K562 (cell line): Measurements from ENCODE around the gene MYOZ1. TPM values are rescaled to one million over a fixed set of nuclear protein-coding genes. Genes with fewer than 3 reads are reported as not detected.

Experiments
- ATAC-seq: fragments of 200-7000 bp; cut with Tn5 transposase; 3 replicates; pipeline ENCODE4 v1.9.1; 2020; ENCODE audit warnings: moderate library complexity
- BruUV-seq: library from RNA; stranded (reverse); fragments of 400-500 nt; replicated peaks from 2 replicates; lab custom pipeline; 2021; lab: Mats Ljungman, UMichigan
- CTCF ChIA-PET: fragments of 300-600 bp; formaldehyde crosslinking; extraction: SDS; loops from one replicate; lab custom pipeline; 2021; ENCODE audit warnings: low intra/inter-chr PET ratio; lab: Yijun Ruan, JAX
- POLR2A ChIA-PET: fragments of 300-600, 350-650 bp; sonication (Branson Sonifier 250); formaldehyde crosslinking; extraction: SDS; loops from one replicate; lab custom pipeline; 2021; ENCODE audit warnings: antibody characterized with exemption, inconsistent platforms; lab: Yijun Ruan, JAX
- DNase-seq, 4 experiments: peaks; one replicate each; pipeline versions ENCODE4 v3.0.0 to v3.0.0-alpha.2; 2011 to 2018; ENCODE audit warnings: low spot score in 3 of 4, mixed read lengths in 3 of 4; ENCODE audit errors: extremely low read depth in 1 of 4
- FAIRE-seq: peaks from 2 replicates; lab custom pipeline; 2011; peaks lifted over from hg19 to GRCh38; lab: Jason Lieb, UNC
- H2AFZ ChIP-seq: 2 replicates; pipeline ENCODE4 v1.6.0; 2011; ENCODE audit warnings: low read depth, low read length, control low read depth, inconsistent platforms
- H3K27ac ChIP-seq: fragments of 200-600 bp; 3 replicates; pipeline ENCODE4 v1.8.0; 2011; ENCODE audit warnings: low read depth, mild to moderate bottlenecking, control low read depth, inconsistent platforms, low read length, moderate library complexity, mixed read lengths; ENCODE audit errors: extremely low read depth
- H3K27me3 ChIP-seq, 2 experiments: fragments of 300-600 bp in 1 of 2; 2 replicates in 1 of 2; 3 replicates in 1 of 2; pipeline versions ENCODE4 v1.6.0 to v1.8.0; 2011; ENCODE audit warnings: inconsistent platforms in 2 of 2, low read length in 2 of 2, mild to moderate bottlenecking in 1 of 2, mixed read lengths in 1 of 2, moderate library complexity in 1 of 2; ENCODE audit not compliant: control insufficient read depth in 2 of 2, insufficient read depth in 2 of 2
- H3K36me3 ChIP-seq: fragments of 300-600 bp; 3 replicates; pipeline ENCODE4 v1.8.0; 2011; ENCODE audit warnings: mild to moderate bottlenecking, low read length, inconsistent platforms; ENCODE audit not compliant: control insufficient read depth, insufficient read depth
- H3K4me1 ChIP-seq, 2 experiments: fragments of 200-600 bp in 1 of 2; replicated peaks in 1 of 2; 2 replicates in 1 of 2; 3 replicates in 1 of 2; pipeline versions ENCODE4 v1.5.1 to v1.8.0; 2011; ENCODE audit warnings: inconsistent platforms in 2 of 2, low read length in 2 of 2, mild to moderate bottlenecking in 1 of 2, mixed read lengths in 1 of 2, moderate library complexity in 1 of 2; ENCODE audit not compliant: control insufficient read depth in 2 of 2, insufficient read depth in 2 of 2
- H3K4me2 ChIP-seq: 2 replicates; pipeline ENCODE4 v1.6.1; 2011; ENCODE audit warnings: low read length, control low read depth, inconsistent platforms, mixed read lengths; ENCODE audit not compliant: insufficient read depth
- H3K4me3 ChIP-seq: fragments of 200-600 bp; sonication (generic), shearing (Covaris generic); 2 replicates; pipeline ENCODE4 v1.5.1; 2016; ENCODE audit warnings: control low read depth, inconsistent platforms
- H3K79me2 ChIP-seq: fragments of 200-600 bp; 3 replicates; pipeline ENCODE4 v1.8.0; 2011; ENCODE audit warnings: low read length, inconsistent platforms; ENCODE audit not compliant: control insufficient read depth, insufficient read depth
- H3K9ac ChIP-seq, 2 experiments: 2 replicates each; pipeline versions ENCODE4 v1.6.0 to v1.6.1; 2011; ENCODE audit warnings: low read depth in 2 of 2, low read length in 2 of 2, control low read depth in 1 of 2, inconsistent platforms in 1 of 2, mild to moderate bottlenecking in 1 of 2, mixed read lengths in 1 of 2; ENCODE audit not compliant: insufficient read depth in 1 of 2
- H3K9me1 ChIP-seq: one replicate; pipeline ENCODE4 v1.6.0; 2011; ENCODE audit warnings: inconsistent platforms, mild to moderate bottlenecking, low read length, moderate library complexity; ENCODE audit not compliant: control insufficient read depth, insufficient read depth
- H3K9me3 ChIP-seq: replicated peaks from 2 replicates; pipeline ENCODE4 v1.5.1; 2011; ENCODE audit warnings: low read depth, low read length, inconsistent platforms; ENCODE audit not compliant: control insufficient read depth, insufficient read depth
- H4K20me1 ChIP-seq: replicated peaks from 2 replicates; pipeline ENCODE4 v1.6.1; 2011; ENCODE audit warnings: low read length, inconsistent platforms, mixed read lengths; ENCODE audit not compliant: control insufficient read depth, insufficient read depth
- ATF6 ChIP-seq: sonication (generic); formaldehyde crosslinking; IDR thresholded peaks from 2 replicates; pipeline ENCODE4 v1.4.0; 2020; ENCODE audit warnings: mild to moderate bottlenecking, missing genetic modification reagents
- CHCHD3 ChIP-seq: fragments of 250-450 bp; sonication (Bioruptor Pico); IDR thresholded peaks from 2 replicates; pipeline ENCODE4 v2.1.2; 2022; ENCODE audit warnings: mild to moderate bottlenecking
- ETV6 ChIP-seq, 3 experiments: fragments of 150-350 bp in 1 of 3; sonication (generic) in 1 of 3; formaldehyde crosslinking in 1 of 3; IDR thresholded peaks; 2 replicates each; pipeline versions ENCODE4 v1.6.1 to v1.8.0; 2014 to 2022; ENCODE audit warnings: borderline replicate concordance in 2 of 3, low read depth in 2 of 3, antibody characterized with exemption in 1 of 3, low read length in 1 of 3, mild to moderate bottlenecking in 1 of 3, missing genetic modification reagents in 1 of 3
- JUN ChIP-seq, 2 experiments: sonication (generic) in 1 of 2; formaldehyde crosslinking in 1 of 2; IDR thresholded peaks; 2 replicates each; pipeline versions ENCODE4 v1.6.1 to v1.8.0; 2012 to 2022; ENCODE audit warnings: borderline replicate concordance in 2 of 2, mild to moderate bottlenecking in 2 of 2, improper control_type of control experiment in 1 of 2, low read depth in 1 of 2, low read length in 1 of 2, missing genetic modification reagents in 1 of 2
- KAT7 ChIP-seq: sonication (generic); formaldehyde crosslinking; IDR thresholded peaks from 2 replicates; pipeline ENCODE4 v1.8.0; 2022; ENCODE audit warnings: missing genetic modification reagents, mild to moderate bottlenecking, borderline replicate concordance
- MEF2A ChIP-seq: IDR thresholded peaks from 2 replicates; pipeline ENCODE4 v1.6.1; 2011; ENCODE audit warnings: low read depth, mild to moderate bottlenecking, low read length, moderate library complexity; ENCODE audit not compliant: control insufficient read depth
- NBN ChIP-seq: fragments of 450-650 bp; IDR thresholded peaks from 2 replicates; pipeline ENCODE4 v1.6.1; 2016; ENCODE audit warnings: low read depth, mild to moderate bottlenecking
- NFXL1 ChIP-seq: fragments of 450-650 bp; formaldehyde crosslinking; IDR thresholded peaks from 2 replicates; pipeline ENCODE4 v1.4.0; 2021; ENCODE audit warnings: mild to moderate bottlenecking
- PHTF2 ChIP-seq: fragments of 250-450 bp; sonication (Bioruptor Pico); IDR thresholded peaks from 2 replicates; pipeline ENCODE4 v1.5.0; 2021; ENCODE audit warnings: mild to moderate bottlenecking
- POU5F1 ChIP-seq: fragments of 150-350 bp; IDR thresholded peaks from 2 replicates; pipeline ENCODE4 v1.6.1; 2014; ENCODE audit warnings: borderline replicate concordance, low read length, low read depth, mild to moderate bottlenecking; ENCODE audit not compliant: partially characterized antibody
- SIRT6 ChIP-seq: IDR thresholded peaks from one replicate; pipeline ENCODE4 v1.6.1; 2012; ENCODE audit warnings: low read depth, mild to moderate bottlenecking, control low read depth, inconsistent platforms, low read length, moderate library complexity
- SNIP1 ChIP-seq: fragments of 450-650 bp; IDR thresholded peaks from 2 replicates; pipeline ENCODE4 v1.7.1; 2017; ENCODE audit warnings: low read depth, mild to moderate bottlenecking
- SP1 ChIP-seq: sonication (generic); formaldehyde crosslinking; IDR thresholded peaks from 2 replicates; pipeline ENCODE4 v1.8.1; 2022; ENCODE audit warnings: mild to moderate bottlenecking, missing genetic modification reagents
- SRSF3 ChIP-seq: fragments of 200-400 bp; formaldehyde crosslinking; IDR thresholded peaks from 2 replicates; pipeline ENCODE4 v1.6.1; 2016; ENCODE audit warnings: mild to moderate bottlenecking, low read length, moderate library complexity; ENCODE audit not compliant: insufficient read depth
- USF2 ChIP-seq: sonication (generic); formaldehyde crosslinking; IDR thresholded peaks from 2 replicates; pipeline ENCODE4 v1.5.0; 2020; ENCODE audit warnings: missing genetic modification reagents
- ZC3H4 ChIP-seq: sonication (generic); formaldehyde crosslinking; IDR thresholded peaks from 2 replicates; pipeline ENCODE4 v1.9.0; 2021; ENCODE audit warnings: missing genetic modification reagents, borderline replicate concordance
- WGBS: fragments of 100-300 bp; shearing (Covaris generic); methylation state at CpG from one replicate; pipeline ENCODE4 v1.1.6; 2016; ENCODE audit warnings: low coverage, mixed read lengths; ENCODE audit not compliant: insufficient coverage; ENCODE audit errors: missing lambda C conversion rate; 5-methylcytosine and 5-hydroxymethylcytosine counted together
- in situ Hi-C: fragments of 300-500 bp; cut with MboI; formaldehyde crosslinking; loops from 4 replicates; pipeline ENCODE4 v1.15.0; 2018; ENCODE audit warnings: inconsistent platforms, mixed read lengths
- intact Hi-C: fragments of 100-400 bp; cut with micrococcal nuclease; formaldehyde crosslinking; loops from 2 replicates; pipeline ENCODE4 v1.14.2; 2022
- polyA plus RNA-seq, 8 experiments: library from polyadenylated mRNA; depleted of rRNA in 4 of 8; stranded (reverse) in 5 of 8; unstranded in 3 of 8; fragments of >200 nt; fragmentation: Nextera tagmentation in 2 of 8; fragmentation: Illumina TruSeq in 1 of 8; extraction: Ambion mirVana in 2 of 8; extraction: Trizol in 1 of 8; gene quantifications; 2 replicates each; pipeline versions ENCODE4 v1.2.1 to v1.2.3, GENCODE V29; 2011 to 2014; ENCODE audit warnings: inconsistent platforms in 1 of 8, missing spikeins in 1 of 8
- total RNA-seq, 7 experiments: library from RNA; depleted of rRNA in 6 of 7; stranded (reverse); fragments of >200 nt in 6 of 7; fragmentation: Illumina TruSeq in 2 of 7; extraction: Trizol in 2 of 7; gene quantifications; 2 replicates each; pipeline versions ENCODE4 v1.2.1 to v1.2.3, GENCODE V29; 2011 to 2021; ENCODE audit warnings: low replicate concordance in 1 of 7

The MYOZ1 gene
- total and polyA plus RNA-seq, 9 of the 15 experiments (the other 6 are each of a cell fraction or from before 2014, with no cell fraction given): 0.03 to 0.18 (median 0.07) TPM; not detected in 5

GRCh38 chr10:73625884-73626752 is 15.2 kb downstream of the MYOZ1 start:
- intact Hi-C loops: loop anchor here (5.0 kb wide), 2 partner anchors 34 to 99 kb away; partner anchors contain the start of gene USP54
- no peaks in the 10 kb centered on the region for H3K9me1 ChIP-seq
- H3K9ac ChIP-seq: peak overlapping the region; percentile 97 to 99
- H4K20me1 ChIP-seq: no peaks in the 10 kb centered on the region
- ChIA-PET CTCF (interaction anchor here (0.6 kb wide), 1 partner anchor 8 kb away, joined by 4 read pairs; no protein-coding TSS in a partner anchor), POLR2A (interaction anchor here (0.5 to 2.9 kb wide), 23 partner anchors 9 to 1275 kb away, joined by 3 to 18 read pairs (median 3); partner anchors contain the start of genes CHCHD1, MYOZ1, PPP3CB and USP54)
- H3K4me2 ChIP-seq: peak overlapping the region; percentile 95
- H3K4me1 ChIP-seq: peaks cover 7 to 14% of the 10 kb centered on the region in 2 experiments; a peak in 4 of 5 replicates
- H3K36me3 ChIP-seq: no peaks in the 10 kb centered on the region
- peak; percentile 95 for ATAC-seq
- H3K9me3 ChIP-seq: no peaks in the 10 kb centered on the region
- H2AFZ ChIP-seq: peak overlapping the region; percentile 96
- peak; percentile 99 for FAIRE-seq
- DNase-seq: peak; percentile 97 to 99 (median 98)
- under 1% methylated on average over 42 of the region's 42 CpGs for WGBS
- in situ Hi-C loops: no loop called here
- H3K4me3 ChIP-seq: peak overlapping the region; percentile 86
- H3K27me3 ChIP-seq: no peaks in the 10 kb centered on the region
- TSS peak; percentile 88 for BruUV-seq
- H3K27ac ChIP-seq: peak overlapping the region; percentile 87
- H3K79me2 ChIP-seq: peaks cover 33% of the 10 kb centered on the region
- TF ChIP-seq JUN (IDR thresholded peaks at IDR 0.05; ENCODE audit: borderline replicate concordance, low read depth, low read length) (peak; percentile 71), JUN (CRISPR knock-in tag; IDR thresholded peaks at IDR 0.05; ENCODE audit: borderline replicate concordance) (0 out of 2 replicates have a peak, but pooled peaks have one; percentile 53), NBN (peak; percentile 50), ZC3H4 (CRISPR knock-in tag) (no peak), CHCHD3 (CRISPR knock-in tag) (no peak), ATF6 (peak; percentile 62; the same call in 1 of the 2 replicates), MEF2A (no peak), KAT7 (CRISPR knock-in tag) (0 out of 2 replicates have a peak, but pooled peaks have one; percentile 13), ETV6 (IDR thresholded peaks at IDR 0.05; ENCODE audit: borderline replicate concordance in 1 of 2, low read depth in 2 of 2, low read length in 1 of 2) (no peak), ETV6 (CRISPR knock-in tag; IDR thresholded peaks at IDR 0.05; ENCODE audit: borderline replicate concordance) (no peak), SP1 (CRISPR knock-in tag) (peak; percentile 35), PHTF2 (CRISPR knock-in tag) (no peak), SRSF3 (no peak), NFXL1 (CRISPR knock-in tag) (no peak), POU5F1 (no peak), SIRT6 (no peak), USF2 (CRISPR knock-in tag) (no peak), SNIP1 (no peak)
